ENCODE measurements around the gene MED8. TPM values are rescaled to one million over a fixed set of nuclear protein-coding genes. Genes with fewer than 3 reads are reported as not detected.
A peak's percentile ranks its signal among the peaks of the same experiment; 100 is the strongest.

Gene MED8
- total and polyA plus RNA-seq, 2 of the 13 experiments (the other 11 are each of a cell fraction or from before 2014, with no cell fraction given), result 16.9 to 77.4 TPM

GRCh38 chr1:43348809-43349593 lies 40.6 kb downstream of the MED8 start (continued):
- TF ChIP-seq FOXA1 (IDR thresholded peaks at IDR 0.05), result no peak
- TF ChIP-seq FOXA1 (CRISPR knock-in tag; IDR thresholded peaks at IDR 0.05), result no peak
- no peak; the same call in 1 of the 2 replicates for TF ChIP-seq ZNF33B (CRISPR knock-in tag; IDR thresholded peaks at IDR 0.05)
- no peak for TF ChIP-seq ZFP36L2 (CRISPR knock-in tag; IDR thresholded peaks at IDR 0.05)
- TF ChIP-seq HIC2 (CRISPR knock-in tag; IDR thresholded peaks at IDR 0.05; ENCODE audit: low read depth), result no peak
- no peak for TF ChIP-seq ATF5 (CRISPR knock-in tag; IDR thresholded peaks at IDR 0.05; ENCODE audit: low read depth)
- TF ChIP-seq SKIL (CRISPR knock-in tag; IDR thresholded peaks at IDR 0.05; ENCODE audit: borderline replicate concordance), result no peak
- peak; percentile 31 for TF ChIP-seq ZNF350 (CRISPR knock-in tag; IDR thresholded peaks at IDR 0.05; ENCODE audit: borderline replicate concordance, low read depth)
- peak; percentile 67 for TF ChIP-seq TAF1 (CRISPR knock-in tag; IDR thresholded peaks at IDR 0.05)
- no peak for TF ChIP-seq RORA (CRISPR knock-in tag; IDR thresholded peaks at IDR 0.05)
- TF ChIP-seq KLF12 (CRISPR knock-in tag; IDR thresholded peaks at IDR 0.05; ENCODE audit: borderline replicate concordance), result peak; percentile 84
- peak; percentile 38; the same call in 1 of the 2 replicates for TF ChIP-seq ARID3A (IDR thresholded peaks at IDR 0.05; ENCODE audit: low read depth, low read length)
- no peak for TF ChIP-seq ZNF879 (CRISPR knock-in tag; IDR thresholded peaks at IDR 0.05)
- peak; percentile 8; the same call in 1 of the 2 replicates for TF ChIP-seq ARNT2 (CRISPR knock-in tag; IDR thresholded peaks at IDR 0.05; ENCODE audit: low read depth)
- peak; percentile 63; the same call in 1 of the 2 replicates for TF ChIP-seq BCL3 (CRISPR knock-in tag; IDR thresholded peaks at IDR 0.05)
- no peak for TF ChIP-seq NFE2 (CRISPR knock-in tag; IDR thresholded peaks at IDR 0.05)
- TF ChIP-seq ZNF710 (CRISPR knock-in tag; IDR thresholded peaks at IDR 0.05; ENCODE audit: borderline replicate concordance), result no peak
- peak; percentile 20 for TF ChIP-seq MEIS2 (CRISPR knock-in tag; IDR thresholded peaks at IDR 0.05)
- TF ChIP-seq FOXP1 (IDR thresholded peaks at IDR 0.05), result no peak
- peak; percentile 20; the same call in 1 of the 2 replicates for TF ChIP-seq FOXP1 (CRISPR knock-in tag; IDR thresholded peaks at IDR 0.05)

All from HepG2 (cell line).